Measurements from ENCODE around the gene COA3. TPM values are rescaled to one million over a fixed set of nuclear protein-coding genes. Genes with fewer than 3 reads are reported as not detected.

The COA3 gene
- total and polyA plus RNA-seq, 2 donors (not counting 1 experiment from before 2014, with no cell fraction given), result 18.5 to 32.1 TPM

DNA sequence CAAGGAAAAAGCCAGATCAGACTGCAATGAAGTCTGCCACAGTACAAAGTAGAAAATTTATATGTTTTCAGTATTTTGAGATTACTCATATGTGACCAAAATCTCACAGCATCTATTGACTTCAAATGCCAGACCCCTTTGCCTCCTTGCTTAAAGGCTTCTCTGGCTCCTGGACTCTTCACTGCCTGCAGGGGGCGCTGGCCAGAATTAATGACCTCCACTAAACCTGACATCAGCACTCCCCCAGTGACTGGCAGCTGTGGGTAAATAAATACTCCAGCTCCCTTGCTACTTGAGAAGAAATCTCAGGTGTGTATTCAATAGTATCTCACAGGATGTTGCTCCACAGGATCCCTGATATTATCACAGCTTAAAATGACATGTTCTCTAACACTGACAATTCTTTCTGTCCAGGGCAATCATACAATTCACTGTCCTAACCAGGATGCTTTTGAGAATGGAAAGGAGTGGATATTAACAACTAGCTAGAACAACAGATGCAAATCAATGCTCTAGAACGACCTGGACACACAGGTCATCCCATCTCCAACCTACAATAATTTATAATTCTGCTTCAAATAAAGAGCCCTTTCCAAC is 21.5 kb upstream of the COA3 start:
- Mint-ChIP-seq H3K27me3 (no peaks in the 10 kb centered on the region), H3K4me3 (no peak overlapping the region), H3K27ac (no peak overlapping the region), H3K9me3 (ENCODE audit: insufficient read depth) (no peaks in the 10 kb centered on the region), H3K4me1 (peaks cover 23% of the 10 kb centered on the region)
- no peak overlapping the region for H3K27ac ChIP-seq (ENCODE audit: low read length in 2 of 2)
- H2AFZ ChIP-seq (ENCODE audit: insufficient read depth, low read depth, low read length, poor library complexity, severe bottlenecking), result no peak overlapping the region
- POLR2A ChIA-PET, result no interaction called here
- peak; percentile 71 for DNase-seq
- peaks cover 10% of the 10 kb centered on the region for H4K20me1 ChIP-seq (ENCODE audit: control insufficient read depth, insufficient read depth, low read length, poor library complexity, severe bottlenecking)
- no peak overlapping the region for H3K4me3 ChIP-seq (ENCODE audit: control extremely low read depth in 1 of 5, extremely low read depth in 1 of 5, insufficient read depth in 1 of 5, low read depth in 2 of 5, low read length in 4 of 5)
- no peak for TF ChIP-seq EZH2 (IDR thresholded peaks at IDR 0.05; ENCODE audit: borderline replicate concordance, insufficient read depth, low read depth, low read length, poor library complexity, severe bottlenecking)
- TF ChIP-seq, protein P1, sequence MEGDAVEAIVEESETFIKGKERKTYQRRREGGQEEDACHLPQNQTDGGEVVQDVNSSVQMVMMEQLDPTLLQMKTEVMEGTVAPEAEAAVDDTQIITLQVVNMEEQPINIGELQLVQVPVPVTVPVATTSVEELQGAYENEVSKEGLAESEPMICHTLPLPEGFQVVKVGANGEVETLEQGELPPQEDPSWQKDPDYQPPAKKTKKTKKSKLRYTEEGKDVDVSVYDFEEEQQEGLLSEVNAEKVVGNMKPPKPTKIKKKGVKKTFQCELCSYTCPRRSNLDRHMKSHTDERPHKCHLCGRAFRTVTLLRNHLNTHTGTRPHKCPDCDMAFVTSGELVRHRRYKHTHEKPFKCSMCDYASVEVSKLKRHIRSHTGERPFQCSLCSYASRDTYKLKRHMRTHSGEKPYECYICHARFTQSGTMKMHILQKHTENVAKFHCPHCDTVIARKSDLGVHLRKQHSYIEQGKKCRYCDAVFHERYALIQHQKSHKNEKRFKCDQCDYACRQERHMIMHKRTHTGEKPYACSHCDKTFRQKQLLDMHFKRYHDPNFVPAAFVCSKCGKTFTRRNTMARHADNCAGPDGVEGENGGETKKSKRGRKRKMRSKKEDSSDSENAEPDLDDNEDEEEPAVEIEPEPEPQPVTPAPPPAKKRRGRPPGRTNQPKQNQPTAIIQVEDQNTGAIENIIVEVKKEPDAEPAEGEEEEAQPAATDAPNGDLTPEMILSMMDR (IDR thresholded peaks at IDR 0.05), result peak; percentile 86
- H3K9me3 ChIP-seq (ENCODE audit: control extremely low read depth in 1 of 3, control insufficient read depth in 2 of 3, insufficient read depth in 1 of 3, low read length in 2 of 3), result no peaks in the 10 kb centered on the region
- 71% methylated on average over 1 of the region's 2 CpGs for WGBS (ENCODE audit: insufficient coverage)
- H3K9ac ChIP-seq (ENCODE audit: low read length), result no peak overlapping the region
- H3K36me3 ChIP-seq (replicated peaks in 1 of 2; ENCODE audit: control extremely low read depth in 1 of 2, control insufficient read depth in 1 of 2, extremely low read depth in 1 of 2, insufficient read depth in 2 of 2, low read length in 1 of 2), result peaks cover 3 to 55% of the 10 kb centered on the region in 2 experiments
- peaks cover 51% of the 10 kb centered on the region for H3K79me2 ChIP-seq (ENCODE audit: control insufficient read depth, insufficient read depth, low read length)
- H3K4me2 ChIP-seq (replicated peaks; ENCODE audit: low read depth, low read length, poor library complexity, severe bottlenecking), result no peak overlapping the region
- intact Hi-C loops (cut with micrococcal nuclease), result loop anchor here (5.0 kb wide), 2 partner anchors 268 to 662 kb away; partner anchors contain the start of genes DHX8 and HSD17B1
- CTCF ChIA-PET, result interaction anchor here (0.6 to 2.2 kb wide), 12 partner anchors 9 to 178 kb away, joined by 3 to 10 read pairs (median 4); partner anchors contain the start of genes RPL27 and VPS25
- no peak for ATAC-seq (ENCODE audit: low read depth)
- H3K27me3 ChIP-seq (replicated peaks in 1 of 4; ENCODE audit: control extremely low read depth in 1 of 4, control insufficient read depth in 3 of 4, insufficient read depth in 4 of 4, low read length in 3 of 4), result no peaks in the 10 kb centered on the region
- H3K4me1 ChIP-seq (ENCODE audit: control insufficient read depth in 2 of 2, insufficient read depth in 2 of 2, low read length in 2 of 2), result peaks cover 6 to 18% of the 10 kb centered on the region in 2 donors

DNA sequence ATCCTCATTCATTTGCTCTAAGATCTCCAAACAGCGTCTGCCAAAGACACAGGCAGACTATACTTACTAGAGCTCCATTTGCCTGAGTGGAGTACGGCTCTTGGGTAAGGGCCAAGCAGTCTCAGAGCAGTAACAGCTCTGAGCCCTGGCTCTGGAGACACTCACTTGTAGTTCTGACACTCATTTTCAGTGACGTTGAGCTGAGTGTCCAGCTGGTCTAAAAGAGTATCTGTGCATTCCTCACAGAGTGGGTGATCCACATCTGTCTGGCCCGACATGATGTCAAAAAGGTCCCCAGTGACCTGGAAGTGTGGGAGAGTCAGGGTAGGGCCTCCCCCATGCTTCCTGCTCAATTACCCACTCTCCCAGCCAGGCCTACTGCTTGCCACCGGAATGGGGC is 19.9 kb upstream of the COA3 start:
- ChIA-PET POLR2A (no interaction called here), CTCF (interaction anchor here (0.6 to 2.2 kb wide), 4 partner anchors 9 to 104 kb away, joined by 3 to 10 read pairs (median 3); partner anchors contain the start of gene VPS25)
- no peak for ATAC-seq (ENCODE audit: low read depth)
- Histone ChIP-seq H3K9me3 (ENCODE audit: control extremely low read depth in 1 of 3, control insufficient read depth in 2 of 3, insufficient read depth in 1 of 3, low read length in 2 of 3) (no peaks in the 10 kb centered on the region), H3K4me1 (ENCODE audit: control insufficient read depth in 2 of 2, insufficient read depth in 2 of 2, low read length in 2 of 2) (peaks cover 3 to 7% of the 10 kb centered on the region in 2 donors), H3K27me3 (replicated peaks in 1 of 4; ENCODE audit: control extremely low read depth in 1 of 4, control insufficient read depth in 3 of 4, insufficient read depth in 4 of 4, low read length in 3 of 4) (no peaks in the 10 kb centered on the region), H3K27ac (ENCODE audit: low read length in 2 of 2) (no peak overlapping the region), H3K9ac (ENCODE audit: low read length) (no peak overlapping the region), H3K36me3 (replicated peaks in 1 of 2; ENCODE audit: control extremely low read depth in 1 of 2, control insufficient read depth in 1 of 2, extremely low read depth in 1 of 2, insufficient read depth in 2 of 2, low read length in 1 of 2) (peaks cover 6 to 71% of the 10 kb centered on the region in 2 experiments), H2AFZ (ENCODE audit: insufficient read depth, low read depth, low read length, poor library complexity, severe bottlenecking) (no peak overlapping the region), H3K4me2 (replicated peaks; ENCODE audit: low read depth, low read length, poor library complexity, severe bottlenecking) (no peak overlapping the region), H3K4me3 (ENCODE audit: control extremely low read depth in 1 of 5, extremely low read depth in 1 of 5, insufficient read depth in 1 of 5, low read depth in 2 of 5, low read length in 4 of 5) (no peak overlapping the region), H4K20me1 (ENCODE audit: control insufficient read depth, insufficient read depth, low read length, poor library complexity, severe bottlenecking) (peaks cover 10% of the 10 kb centered on the region), H3K79me2 (ENCODE audit: control insufficient read depth, insufficient read depth, low read length) (peaks cover 39% of the 10 kb centered on the region)
- no peaks in the 10 kb centered on the region for H3K9me3 Mint-ChIP-seq (ENCODE audit: insufficient read depth)
- no peak overlapping the region for H3K4me3 Mint-ChIP-seq
- WGBS (ENCODE audit: insufficient coverage), result 100% methylated on average over 4 of the region's 5 CpGs
- TF ChIP-seq EZH2 (IDR thresholded peaks at IDR 0.05; ENCODE audit: borderline replicate concordance, insufficient read depth, low read depth, low read length, poor library complexity, severe bottlenecking), result no peak
- intact Hi-C loops (cut with micrococcal nuclease), result no loop called here
- DNase-seq, result no peak
- no peak overlapping the region for H3K27ac Mint-ChIP-seq
- H3K4me1 Mint-ChIP-seq, result peaks cover 12% of the 10 kb centered on the region
- no peaks in the 10 kb centered on the region for H3K27me3 Mint-ChIP-seq
